HepG2 (cell line): ENCODE data around the gene BCL2L1. TPM values are rescaled to one million over a fixed set of nuclear protein-coding genes. Genes with fewer than 3 reads are reported as not detected.

ENCODE experiments used
- ATM ChIP-seq: fragments of 450-650 bp; IDR thresholded peaks from 2 replicates; pipeline ENCODE4 v1.7.1; 2017; ENCODE audit warnings: mild to moderate bottlenecking, borderline replicate concordance
- BCL6 ChIP-seq: IDR thresholded peaks from 2 replicates; pipeline ENCODE4 v1.6.1; 2016; ENCODE audit warnings: missing genetic modification reagents, missing compliant biosample characterization
- CEBPB ChIP-seq: IDR thresholded peaks from 2 replicates; pipeline ENCODE4 v1.6.1; 2011; ENCODE audit warnings: low read depth, low read length, improper control_type of control experiment, borderline replicate concordance
- GATAD1 ChIP-seq: IDR thresholded peaks from 2 replicates; pipeline ENCODE4 v1.6.1; 2016; ENCODE audit warnings: missing genetic modification reagents, missing compliant biosample characterization
- PLRG1 ChIP-seq: fragments of 450-650 bp; conservative IDR thresholded peaks from 2 replicates; pipeline ENCODE4 v1.6.1; 2016
- RBM22 ChIP-seq: fragments of 200-400 bp; formaldehyde crosslinking; optimal IDR thresholded peaks from 2 replicates; pipeline ENCODE3; 2017; ENCODE audit warnings: mild to moderate bottlenecking, low read length, moderate library complexity
- RBM39 ChIP-seq: fragments of 200-400 bp; formaldehyde crosslinking; IDR thresholded peaks from one replicate; pipeline ENCODE4 v1.6.1; 2018; ENCODE audit warnings: antibody characterized with exemption, mild to moderate bottlenecking, low read depth, low read length; ENCODE audit not compliant: poor library complexity, severe bottlenecking
- SALL1 ChIP-seq: sonication (generic); formaldehyde crosslinking; IDR thresholded peaks from 2 replicates; pipeline ENCODE4 v1.8.0; 2022; ENCODE audit warnings: mild to moderate bottlenecking, missing genetic modification reagents
- TP53 ChIP-seq: sonication (generic); formaldehyde crosslinking; conservative IDR thresholded peaks from 2 replicates; pipeline ENCODE4 v1.4.0; 2020; ENCODE audit warnings: missing genetic modification reagents
- ZFYVE20 ChIP-seq: sonication (generic); formaldehyde crosslinking; IDR thresholded peaks from 2 replicates; pipeline ENCODE4 v1.8.0; 2023; ENCODE audit warnings: low read depth, mild to moderate bottlenecking, moderate library complexity, missing genetic modification reagents, borderline replicate concordance
- ZNF251 ChIP-seq: sonication (generic); formaldehyde crosslinking; IDR thresholded peaks from 2 replicates; pipeline ENCODE4 v1.9.0; 2021; ENCODE audit warnings: mild to moderate bottlenecking, missing genetic modification reagents
- ZNF567 ChIP-seq: sonication (generic); formaldehyde crosslinking; IDR thresholded peaks from 2 replicates; pipeline ENCODE4 v1.8.1; 2023; ENCODE audit warnings: mild to moderate bottlenecking, missing genetic modification reagents, borderline replicate concordance
- polyA plus RNA-seq, 8 experiments: library from polyadenylated mRNA; depleted of rRNA in 3 of 8; stranded (reverse) in 7 of 8; unstranded in 1 of 8; fragments of >200 nt; fragmentation: Illumina TruSeq in 4 of 8; extraction: Trizol in 4 of 8; gene quantifications; 2 replicates each; pipeline versions ENCODE4 v1.2.1 to v1.2.3, GENCODE V29; 2011 to 2016; ENCODE audit warnings: low read depth in 4 of 8, missing spikeins in 1 of 8, mixed read lengths in 1 of 8; ENCODE audit not compliant: insufficient read depth in 1 of 8
- total RNA-seq, 5 experiments: library from RNA; depleted of rRNA; stranded (reverse); fragments of >200 nt; fragmentation: Illumina TruSeq; extraction: Trizol; gene quantifications; 2 replicates each; pipeline ENCODE4 v1.2.3, GENCODE V29; 2016; ENCODE audit warnings: low read depth in 1 of 5
- TF ChIP-seq, protein P1 (sequence below): sonication (generic); formaldehyde crosslinking; IDR thresholded peaks from 2 replicates; pipeline ENCODE4 v1.4.0; 2020; ENCODE audit warnings: mild to moderate bottlenecking, missing genetic modification reagents
- TF ChIP-seq, protein P2 (sequence below): IDR thresholded peaks from 2 replicates; pipeline ENCODE4 v1.6.1; 2016; ENCODE audit warnings: missing compliant biosample characterization, missing genetic modification reagents, borderline replicate concordance
- TF ChIP-seq, protein P3 (sequence below): IDR thresholded peaks from 2 replicates; pipeline ENCODE4 v1.6.1; 2016; ENCODE audit warnings: mild to moderate bottlenecking

Gene BCL2L1
- total and polyA plus RNA-seq, 2 of the 13 experiments (the other 11 are each of a cell fraction or from before 2014, with no cell fraction given): 164 to 258 TPM

- TF ChIP-seq, protein P1, sequence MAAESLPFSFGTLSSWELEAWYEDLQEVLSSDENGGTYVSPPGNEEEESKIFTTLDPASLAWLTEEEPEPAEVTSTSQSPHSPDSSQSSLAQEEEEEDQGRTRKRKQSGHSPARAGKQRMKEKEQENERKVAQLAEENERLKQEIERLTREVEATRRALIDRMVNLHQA (CRISPR knock-in tag): no peak
- TF ChIP-seq TP53 (CRISPR knock-in tag) (peak; percentile 82; the same call in 1 of the 2 replicates), GATAD1 (CRISPR knock-in tag) (peak; percentile 73), RBM22 (no peak), ZFYVE20 (CRISPR knock-in tag) (no peak), PLRG1 (no peak), CEBPB (no peak), SALL1 (peak; percentile 95), ATM (no peak), RBM39 (no peak), BCL6 (CRISPR knock-in tag) (peak; percentile 95), ZNF251 (peak; percentile 72; the same call in 1 of the 2 replicates), ZNF567 (CRISPR knock-in tag) (peak; percentile 4; the same call in 1 of the 2 replicates)
- TF ChIP-seq, protein P2, sequence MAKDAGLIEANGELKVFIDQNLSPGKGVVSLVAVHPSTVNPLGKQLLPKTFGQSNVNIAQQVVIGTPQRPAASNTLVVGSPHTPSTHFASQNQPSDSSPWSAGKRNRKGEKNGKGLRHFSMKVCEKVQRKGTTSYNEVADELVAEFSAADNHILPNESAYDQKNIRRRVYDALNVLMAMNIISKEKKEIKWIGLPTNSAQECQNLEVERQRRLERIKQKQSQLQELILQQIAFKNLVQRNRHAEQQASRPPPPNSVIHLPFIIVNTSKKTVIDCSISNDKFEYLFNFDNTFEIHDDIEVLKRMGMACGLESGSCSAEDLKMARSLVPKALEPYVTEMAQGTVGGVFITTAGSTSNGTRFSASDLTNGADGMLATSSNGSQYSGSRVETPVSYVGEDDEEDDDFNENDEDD (CRISPR knock-in tag): peak; percentile 46; the same call in 1 of the 2 replicates
- TF ChIP-seq, protein P3, sequence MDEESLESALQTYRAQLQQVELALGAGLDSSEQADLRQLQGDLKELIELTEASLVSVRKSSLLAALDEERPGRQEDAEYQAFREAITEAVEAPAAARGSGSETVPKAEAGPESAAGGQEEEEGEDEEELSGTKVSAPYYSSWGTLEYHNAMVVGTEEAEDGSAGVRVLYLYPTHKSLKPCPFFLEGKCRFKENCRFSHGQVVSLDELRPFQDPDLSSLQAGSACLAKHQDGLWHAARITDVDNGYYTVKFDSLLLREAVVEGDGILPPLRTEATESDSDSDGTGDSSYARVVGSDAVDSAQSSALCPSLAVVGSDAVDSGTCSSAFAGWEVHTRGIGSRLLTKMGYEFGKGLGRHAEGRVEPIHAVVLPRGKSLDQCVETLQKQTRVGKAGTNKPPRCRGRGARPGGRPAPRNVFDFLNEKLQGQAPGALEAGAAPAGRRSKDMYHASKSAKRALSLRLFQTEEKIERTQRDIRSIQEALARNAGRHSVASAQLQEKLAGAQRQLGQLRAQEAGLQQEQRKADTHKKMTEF (CRISPR knock-in tag): peak; percentile 98
These were observed 2.8 kb downstream of the BCL2L1 start (continued) for GRCh38 chr20:31719644-31720485.
